HepG2 (cell line): ENCODE measurements around the gene DTD2. TPM values are rescaled to one million over a fixed set of nuclear protein-coding genes. Genes with fewer than 3 reads are reported as not detected.

Experiments
- ATAC-seq: fragments of 200-7000 bp; cut with Tn5 transposase; 3 replicates; pipeline ENCODE4 v1.9.1; 2020; ENCODE audit warnings: mild to moderate bottlenecking, moderate library complexity
- BruUV-seq: library from RNA; stranded (reverse); fragments of 400-500 nt; replicated peaks from 2 replicates; lab custom pipeline; 2021; lab: Mats Ljungman, UMichigan
- CTCF ChIA-PET: fragments of 300-600 bp; formaldehyde crosslinking; extraction: SDS; loops from one replicate; lab custom pipeline; 2021; ENCODE audit warnings: low total read pairs, inconsistent platforms, low intra/inter-chr PET ratio; lab: Yijun Ruan, JAX
- POLR2A ChIA-PET: fragments of 350-600 bp; sonication (Branson Sonifier 250); formaldehyde crosslinking; loops from one replicate; lab custom pipeline; 2020; ENCODE audit warnings: antibody characterized with exemption, inconsistent platforms; lab: Yijun Ruan, JAX
- DNase-seq: peaks from one replicate; pipeline ENCODE4 v3.0.0-alpha.2; 2015; ENCODE audit warnings: low spot score
- FAIRE-seq: peaks from 3 replicates; lab custom pipeline; 2011; peaks lifted over from hg19 to GRCh38; lab: Jason Lieb, UNC
- H2AFZ ChIP-seq: one replicate; pipeline ENCODE4 v1.6.1; 2011; ENCODE audit warnings: low read length, inconsistent platforms
- H3K27ac ChIP-seq: fragments of 300-600 bp; 3 replicates; pipeline ENCODE4 v1.8.0; 2011; ENCODE audit warnings: mixed run types, mild to moderate bottlenecking, mixed read lengths, low read length, inconsistent platforms; ENCODE audit not compliant: insufficient read depth; ENCODE audit errors: extremely low read length
- H3K27me3 ChIP-seq, 2 experiments: fragments of 200-600 bp in 1 of 2; 2 replicates in 1 of 2; 3 replicates in 1 of 2; pipeline versions ENCODE4 v1.6.0 to v1.8.0; 2011; ENCODE audit warnings: low read length in 2 of 2, mild to moderate bottlenecking in 2 of 2, moderate library complexity in 2 of 2, inconsistent platforms in 1 of 2; ENCODE audit not compliant: insufficient read depth in 2 of 2, control insufficient read depth in 1 of 2
- H3K36me3 ChIP-seq, 2 experiments: fragments of 200-600 bp in 1 of 2; replicated peaks in 1 of 2; 2 replicates in 1 of 2; 3 replicates in 1 of 2; pipeline versions ENCODE4 v1.5.1 to v1.8.0; 2011; ENCODE audit warnings: low read length in 2 of 2, inconsistent platforms in 1 of 2; ENCODE audit not compliant: insufficient read depth in 2 of 2, control insufficient read depth in 1 of 2
- H3K4me1 ChIP-seq: 2 replicates; pipeline ENCODE4 v1.5.1; 2012; ENCODE audit warnings: low read length, inconsistent platforms; ENCODE audit not compliant: insufficient read depth
- H3K4me2 ChIP-seq: 2 replicates; pipeline ENCODE4 v1.6.0; 2011; ENCODE audit warnings: low read depth, low read length, inconsistent platforms
- H3K4me3 ChIP-seq, 3 experiments: fragments of 200-600 bp in 1 of 3; sonication (generic), shearing (Covaris generic) in 1 of 3; replicated peaks in 1 of 3; 2 replicates each; pipeline ENCODE4 v1.5.1; 2011 to 2016; ENCODE audit warnings: low read length in 3 of 3, inconsistent platforms in 2 of 3, low read depth in 2 of 3, mild to moderate bottlenecking in 2 of 3, control low read depth in 1 of 3, mixed read lengths in 1 of 3; ENCODE audit not compliant: insufficient read depth in 1 of 3
- H3K79me2 ChIP-seq: one replicate; pipeline ENCODE4 v1.6.1; 2011; ENCODE audit warnings: low read length, inconsistent platforms; ENCODE audit not compliant: insufficient read depth
- H3K9ac ChIP-seq: 2 replicates; pipeline ENCODE4 v1.6.0; 2011; ENCODE audit warnings: mild to moderate bottlenecking, low read depth, low read length, inconsistent platforms; ENCODE audit not compliant: insufficient read depth
- H3K9me3 ChIP-seq: 2 replicates; pipeline ENCODE4 v1.5.1; 2012; ENCODE audit warnings: mild to moderate bottlenecking, low read length
- H4K20me1 ChIP-seq: 2 replicates; pipeline ENCODE4 v1.6.0; 2011; ENCODE audit warnings: inconsistent platforms, mild to moderate bottlenecking, low read length, moderate library complexity; ENCODE audit not compliant: insufficient read depth
- AHDC1 ChIP-seq: sonication (generic); formaldehyde crosslinking; IDR thresholded peaks from 2 replicates; pipeline ENCODE4 v1.5.1; 2020; ENCODE audit warnings: mild to moderate bottlenecking, missing genetic modification reagents, borderline replicate concordance
- BCL6 ChIP-seq: IDR thresholded peaks from 2 replicates; pipeline ENCODE4 v1.6.1; 2016; ENCODE audit warnings: missing genetic modification reagents, missing compliant biosample characterization
- GTF2F1 ChIP-seq: fragments of 150-350 bp; IDR thresholded peaks from 2 replicates; pipeline ENCODE4 v1.6.1; 2014; ENCODE audit warnings: low read length
- MLLT10 ChIP-seq: sonication (generic); formaldehyde crosslinking; IDR thresholded peaks from 2 replicates; pipeline ENCODE4 v1.4.0; 2020; ENCODE audit warnings: missing genetic modification reagents
- NCOA2 ChIP-seq: sonication (generic); formaldehyde crosslinking; IDR thresholded peaks from 2 replicates; pipeline ENCODE4 v1.8.0; 2022; ENCODE audit warnings: inconsistent platforms
- SNAI1 ChIP-seq: sonication (generic); formaldehyde crosslinking; IDR thresholded peaks from 2 replicates; pipeline ENCODE4 v1.5.0; 2020; ENCODE audit warnings: mild to moderate bottlenecking, missing genetic modification reagents, borderline replicate concordance
- SOX6 ChIP-seq, 2 experiments: fragments of 450-650 bp in 1 of 2; sonication (generic) in 1 of 2; formaldehyde crosslinking in 1 of 2; IDR thresholded peaks; 2 replicates each; pipeline versions ENCODE4 v1.4.0 to v1.6.1; 2017 to 2020; ENCODE audit warnings: antibody characterized with exemption in 1 of 2, mild to moderate bottlenecking in 1 of 2, missing genetic modification reagents in 1 of 2
- U2AF1 ChIP-seq: fragments of 200-400 bp; formaldehyde crosslinking; optimal IDR thresholded peaks from 2 replicates; pipeline ENCODE3; 2017; ENCODE audit warnings: mild to moderate bottlenecking, low read depth, low read length
- ZIK1 ChIP-seq: sonication (generic); formaldehyde crosslinking; IDR thresholded peaks from 2 replicates; pipeline ENCODE4 v1.5.0; 2020; ENCODE audit warnings: mild to moderate bottlenecking, low read depth, missing genetic modification reagents, borderline replicate concordance
- ZNF432 ChIP-seq: sonication (generic); formaldehyde crosslinking; IDR thresholded peaks from 2 replicates; pipeline ENCODE4 v1.5.0; 2020; ENCODE audit warnings: missing genetic modification reagents, mild to moderate bottlenecking, borderline replicate concordance
- ZNF460 ChIP-seq: sonication (generic); formaldehyde crosslinking; IDR thresholded peaks from 2 replicates; pipeline ENCODE4 v1.5.1; 2020; ENCODE audit warnings: missing genetic modification reagents, mild to moderate bottlenecking, borderline replicate concordance
- ZNF792 ChIP-seq: IDR thresholded peaks from 2 replicates; pipeline ENCODE4 v1.6.1; 2016
- ZUFSP ChIP-seq: sonication (generic); formaldehyde crosslinking; IDR thresholded peaks from 2 replicates; pipeline ENCODE4 v1.9.0; 2021; ENCODE audit warnings: missing genetic modification reagents, mild to moderate bottlenecking, borderline replicate concordance
- WGBS: methylation state at CpG from one replicate; pipeline ENCODE4 v1.1.6; 2017; ENCODE audit warnings: low lambda C conversion rate; 5-methylcytosine and 5-hydroxymethylcytosine counted together
- in situ Hi-C: cut with HindIII; loops from 2 replicates; pipeline ENCODE4 v1.10.0; 2017; ENCODE audit warnings: low pct_unique_long_range_greater_than_20kb; ENCODE audit not compliant: extremely low pct_ligation_motif_present
- intact Hi-C: fragments of 100-400 bp; cut with micrococcal nuclease; formaldehyde crosslinking; loops from one replicate; pipeline ENCODE4 v1.10.0; 2022; ENCODE audit not compliant: unreplicated experiment
- polyA plus RNA-seq, 8 experiments: library from polyadenylated mRNA; depleted of rRNA in 3 of 8; stranded (reverse) in 7 of 8; unstranded in 1 of 8; fragments of >200 nt; fragmentation: Illumina TruSeq in 4 of 8; extraction: Trizol in 4 of 8; gene quantifications; 2 replicates each; pipeline versions ENCODE4 v1.2.1 to v1.2.3, GENCODE V29; 2011 to 2016; ENCODE audit warnings: low read depth in 4 of 8, missing spikeins in 1 of 8, mixed read lengths in 1 of 8; ENCODE audit not compliant: insufficient read depth in 1 of 8
- total RNA-seq, 5 experiments: library from RNA; depleted of rRNA; stranded (reverse); fragments of >200 nt; fragmentation: Illumina TruSeq; extraction: Trizol; gene quantifications; 2 replicates each; pipeline ENCODE4 v1.2.3, GENCODE V29; 2016; ENCODE audit warnings: low read depth in 1 of 5

DTD2 gene
- total and polyA plus RNA-seq, 2 of the 13 experiments (the other 11 are each of a cell fraction or from before 2014, with no cell fraction given), result 22.3 to 49.8 TPM

GRCh38 chr14:31479027-31479426, 21.7 kb upstream of the DTD2 start:
- Histone ChIP-seq H3K4me1 (no peaks in the 10 kb centered on the region), H4K20me1 (no peaks in the 10 kb centered on the region; the same call in 1 of the 2 replicates), H3K79me2 (no peaks in the 10 kb centered on the region), H3K9me3 (no peaks in the 10 kb centered on the region), H3K27ac (no peak overlapping the region), H2AFZ (no peak overlapping the region), H3K4me2 (no peak overlapping the region), H3K9ac (no peak overlapping the region), H3K36me3 (no peaks in the 10 kb centered on the region), H3K27me3 (peaks cover 0 to 11% of the 10 kb centered on the region in 2 experiments; a peak in 1 of 5 replicates), H3K4me3 (no peak overlapping the region)
- DNase-seq (no peak), FAIRE-seq (no peak), ATAC-seq (no peak)
- intact Hi-C loops (no loop called here), in situ Hi-C loops (no loop called here)
- ChIA-PET CTCF (no interaction called here), POLR2A (no interaction called here)
- BruUV-seq, result no TSS peak
- 5% methylated on average over 3 of the region's 3 CpGs for WGBS
- TF ChIP-seq SOX6 (IDR thresholded peaks at IDR 0.05), result no peak
- no peak for TF ChIP-seq SOX6 (CRISPR knock-in tag; IDR thresholded peaks at IDR 0.05)
- TF ChIP-seq ZNF460, result no peak
- TF ChIP-seq GTF2F1, result no peak
- no peak for TF ChIP-seq ZUFSP (CRISPR knock-in tag)
- TF ChIP-seq NCOA2 (CRISPR knock-in tag), result no peak
- TF ChIP-seq BCL6, result no peak
- TF ChIP-seq ZNF432 (CRISPR knock-in tag), result no peak
- no peak for TF ChIP-seq ZIK1 (CRISPR knock-in tag)
- TF ChIP-seq U2AF1, result no peak
- no peak for TF ChIP-seq MLLT10 (CRISPR knock-in tag)
- TF ChIP-seq SNAI1, result no peak
- no peak for TF ChIP-seq AHDC1 (CRISPR knock-in tag)
- TF ChIP-seq ZNF792 (CRISPR knock-in tag), result no peak
